IMR-90 (cell line): ENCODE results near the gene NKAP. TPM values are rescaled to one million over a fixed set of nuclear protein-coding genes. Genes with fewer than 3 reads are reported as not detected.

Experiments used
- ATAC-seq: fragments of 200-7000 bp; cut with Tn5 transposase; 2 replicates; pipeline ENCODE4 v1.9.1; 2020; ENCODE audit warnings: low read depth, mild to moderate bottlenecking, moderate library complexity
- BruUV-seq: library from RNA; stranded (reverse); fragments of 400-500 nt; replicated peaks from 2 replicates; lab custom pipeline; 2021; lab: Mats Ljungman, UMichigan
- CTCF ChIA-PET: fragments of 300-600 bp; formaldehyde crosslinking; extraction: SDS; loops from one replicate; lab custom pipeline; 2021; ENCODE audit warnings: antibody characterized with exemption; lab: Yijun Ruan, JAX
- POLR2A ChIA-PET: fragments of 300-600 bp; sonication (Branson Sonifier 250); formaldehyde crosslinking; loops from one replicate; lab custom pipeline; 2022; ENCODE audit warnings: antibody characterized with exemption; ENCODE audit not compliant: unreplicated experiment; lab: Charles Lee
- DNase-seq: peaks from one replicate; pipeline ENCODE4 v3.0.0; 2013
- H2AFZ ChIP-seq: replicated peaks from 2 replicates; pipeline ENCODE3; 2013; ENCODE audit warnings: low read length, mild to moderate bottlenecking; ENCODE audit not compliant: poor library complexity
- H2AK5ac ChIP-seq: 2 replicates; pipeline ENCODE4 v1.6.1; 2013; ENCODE audit warnings: low read depth, low read length, inconsistent platforms
- H2AK9ac ChIP-seq: replicated peaks from 2 replicates; pipeline ENCODE3; 2013; ENCODE audit warnings: mild to moderate bottlenecking, low read depth, low read length, moderate library complexity; ENCODE audit not compliant: poor library complexity
- H2BK120ac ChIP-seq: 2 replicates; pipeline ENCODE4 v1.6.1; 2013; ENCODE audit warnings: low read depth, low read length, inconsistent platforms
- H2BK15ac ChIP-seq: 3 replicates; pipeline ENCODE4 v1.6.1; 2013; ENCODE audit warnings: low read depth, low read length, inconsistent platforms
- H2BK20ac ChIP-seq: 2 replicates; pipeline ENCODE4 v1.6.1; 2013; ENCODE audit warnings: low read depth, mild to moderate bottlenecking, inconsistent platforms, low read length, moderate library complexity
- H2BK5ac ChIP-seq: 2 replicates; pipeline ENCODE4 v1.6.1; 2013; ENCODE audit warnings: mild to moderate bottlenecking, low read depth, low read length, inconsistent platforms; ENCODE audit not compliant: poor library complexity, severe bottlenecking
- H3K14ac ChIP-seq: replicated peaks from 2 replicates; pipeline ENCODE4 v1.6.1; 2013; ENCODE audit warnings: low read depth, low read length, inconsistent platforms
- H3K18ac ChIP-seq: 2 replicates; pipeline ENCODE4 v1.6.1; 2013; ENCODE audit warnings: low read depth, low read length, control low read depth
- H3K23ac ChIP-seq: 2 replicates; pipeline ENCODE4 v1.6.1; 2013; ENCODE audit warnings: low read depth, low read length, inconsistent platforms
- H3K27ac ChIP-seq: 2 replicates; pipeline ENCODE4 v1.5.1; 2013; ENCODE audit warnings: mild to moderate bottlenecking, control low read depth, low read length; ENCODE audit not compliant: insufficient read depth
- H3K27me3 ChIP-seq: 2 replicates; pipeline ENCODE4 v1.6.1; 2013; ENCODE audit warnings: low read length; ENCODE audit not compliant: control insufficient read depth, insufficient read depth
- H3K36me3 ChIP-seq: 2 replicates; pipeline ENCODE4 v1.6.1; 2013; ENCODE audit warnings: low read length, mixed read lengths; ENCODE audit not compliant: control insufficient read depth, insufficient read depth
- H3K4ac ChIP-seq: 2 replicates; pipeline ENCODE4 v1.6.1; 2013; ENCODE audit warnings: low read depth, low read length, inconsistent platforms
- H3K4me1 ChIP-seq: 2 replicates; pipeline ENCODE4 v1.6.1; 2013; ENCODE audit warnings: low read length, mixed read lengths; ENCODE audit not compliant: control insufficient read depth, insufficient read depth
- H3K4me2 ChIP-seq: 2 replicates; pipeline ENCODE4 v1.6.1; 2013; ENCODE audit warnings: low read depth, mild to moderate bottlenecking, control low read depth, low read length, moderate library complexity
- H3K4me3 ChIP-seq: 2 replicates; pipeline ENCODE4 v1.5.1; 2013; ENCODE audit warnings: low read depth, mild to moderate bottlenecking, control low read depth, low read length, moderate library complexity; ENCODE audit not compliant: insufficient read depth
- H3K56ac ChIP-seq: 2 replicates; pipeline ENCODE4 v1.6.1; 2013; ENCODE audit warnings: low read length, inconsistent platforms; ENCODE audit not compliant: insufficient read depth; ENCODE audit errors: extremely low read depth
- H3K79me1 ChIP-seq, 2 experiments: 2 replicates each; pipeline ENCODE4 v1.6.1; 2013; ENCODE audit warnings: low read length in 2 of 2, inconsistent platforms in 1 of 2, low read depth in 1 of 2
- H3K9ac ChIP-seq: 2 replicates; pipeline ENCODE4 v1.6.1; 2013; ENCODE audit warnings: low read depth, low read length, control low read depth
- H3K9me1 ChIP-seq: 2 replicates; pipeline ENCODE4 v1.6.1; 2013; ENCODE audit warnings: low read length, inconsistent platforms; ENCODE audit not compliant: insufficient read depth
- H3K9me3 ChIP-seq: 2 replicates; pipeline ENCODE4 v1.6.1; 2013; ENCODE audit warnings: low read length; ENCODE audit not compliant: control insufficient read depth, insufficient read depth
- H4K20me1 ChIP-seq: 2 replicates; pipeline ENCODE4 v1.6.1; 2013; ENCODE audit warnings: low read length, inconsistent platforms; ENCODE audit not compliant: insufficient read depth
- H4K5ac ChIP-seq: 2 replicates; pipeline ENCODE4 v1.6.1; 2013; ENCODE audit warnings: mild to moderate bottlenecking, low read depth, low read length, control low read depth
- H4K8ac ChIP-seq, 2 experiments: 2 replicates each; pipeline ENCODE4 v1.6.1; 2013; ENCODE audit warnings: low read depth in 2 of 2, low read length in 2 of 2, control low read depth in 1 of 2, inconsistent platforms in 1 of 2
- H4K91ac ChIP-seq: 2 replicates; pipeline ENCODE4 v1.6.1; 2013; ENCODE audit warnings: low read depth, low read length, inconsistent platforms; ENCODE audit not compliant: insufficient read depth
- BHLHE40 ChIP-seq: fragments of 150-350 bp; IDR thresholded peaks from 2 replicates; pipeline ENCODE4 v1.6.1; 2016; ENCODE audit warnings: mild to moderate bottlenecking, low read depth, low read length
- ELK1 ChIP-seq: fragments of 150-350 bp; IDR thresholded peaks from 2 replicates; pipeline ENCODE4 v1.6.1; 2016; ENCODE audit warnings: low read depth, mild to moderate bottlenecking, low read length, moderate library complexity, borderline replicate concordance
- MAFK ChIP-seq: IDR thresholded peaks from 2 replicates; pipeline ENCODE4 v1.6.1; 2012; ENCODE audit warnings: low read depth, low read length, improper control_type of control experiment
- MXI1 ChIP-seq: IDR thresholded peaks from 2 replicates; pipeline ENCODE4 v1.6.1; 2012; ENCODE audit warnings: low read depth, mild to moderate bottlenecking, low read length, moderate library complexity, borderline replicate concordance
- RAD21 ChIP-seq: IDR thresholded peaks from 2 replicates; pipeline ENCODE4 v1.6.1; 2012; ENCODE audit warnings: low read length, improper control_type of control experiment
- WGBS, 2 experiments: methylation state at CpG; one replicate each; pipeline versions ENCODE4 v1.1.5 to v1.1.7; 2013; ENCODE audit warnings: missing lambda C conversion rate in 2 of 2; ENCODE audit not compliant: insufficient read length in 1 of 2; ENCODE audit errors: extremely low coverage in 2 of 2; 5-methylcytosine and 5-hydroxymethylcytosine counted together
- dilution Hi-C: fragments of 300-500 bp; cut with HindIII; formaldehyde crosslinking; loops from one replicate; pipeline ENCODE4 v1.14.3; 2018; ENCODE audit warnings: low sequenced_read_pairs; ENCODE audit not compliant: unreplicated experiment
- in situ Hi-C: fragments of 300-500 bp; cut with MboI; formaldehyde crosslinking; loops from 3 replicates; pipeline ENCODE4 v1.14.3; 2019; ENCODE audit warnings: low sequenced_read_pairs, inconsistent platforms, mixed read lengths
- intact Hi-C: fragments of 100-400 bp; cut with micrococcal nuclease; formaldehyde crosslinking; loops from 2 replicates; pipeline ENCODE4 v1.10.0; 2022
- polyA plus RNA-seq, 3 experiments: library from polyadenylated mRNA; depleted of rRNA; stranded (reverse); fragments of >200 nt; gene quantifications; 2 replicates each; pipeline ENCODE4 v1.2.3, GENCODE V29; 2012; ENCODE audit warnings: low replicate concordance in 1 of 3
- total RNA-seq: library from RNA; depleted of rRNA; stranded (reverse); fragments of >200 nt; gene quantifications from 2 replicates; pipeline ENCODE4 v1.2.3, GENCODE V29; 2012

Gene NKAP
- total and polyA plus RNA-seq, 2 of the 4 experiments (the other 2 are of a cell fraction), result 1.3 to 2.7 TPM

- no peak for TF ChIP-seq ELK1
- no peak for TF ChIP-seq MXI1
Measured at GRCh38 chrX:119880076-119880475, 63.5 kb downstream of the NKAP start (continued).

GRCh38 chrX:119878740-119879139, 64.8 kb downstream of the NKAP start:
- Histone ChIP-seq H3K79me1 (no peaks in the 10 kb centered on the region), H3K9me1 (no peaks in the 10 kb centered on the region), H2BK120ac (no peak overlapping the region), H2AFZ (no peak overlapping the region), H3K27ac (no peak overlapping the region), H3K18ac (no peak overlapping the region), H2BK15ac (no peak overlapping the region), H2BK20ac (no peak overlapping the region), H3K4me2 (no peak overlapping the region), H2AK5ac (no peak overlapping the region), H2BK5ac (no peak overlapping the region), H3K9ac (no peak overlapping the region), H4K8ac (no peak overlapping the region), H4K20me1 (no peaks in the 10 kb centered on the region), H4K5ac (no peak overlapping the region), H2AK9ac (no peak overlapping the region), H3K14ac (no peak overlapping the region), H3K27me3 (no peaks in the 10 kb centered on the region), H3K4me1 (no peaks in the 10 kb centered on the region), H3K23ac (no peak overlapping the region), H4K91ac (no peak overlapping the region), H3K56ac (no peak overlapping the region), H3K36me3 (no peaks in the 10 kb centered on the region; the same call in 1 of the 2 replicates), H3K4ac (no peak overlapping the region), H3K9me3 (no peaks in the 10 kb centered on the region), H3K4me3 (no peak overlapping the region)
- no TSS peak for BruUV-seq
- in situ Hi-C loops, result no loop called here
- intact Hi-C loops, result no loop called here
- WGBS, 2 experiments, result no CpG with 5 or more reads among the region's 2 CpGs
- dilution Hi-C loops, result no loop called here
- ChIA-PET POLR2A (no interaction called here), CTCF (no interaction called here)
- TF ChIP-seq RAD21 (no peak), BHLHE40 (no peak), MAFK (no peak)
- DNase-seq (no peak), ATAC-seq (no peak)
